Measurements from ENCODE around the gene VMP1.

DNA sequence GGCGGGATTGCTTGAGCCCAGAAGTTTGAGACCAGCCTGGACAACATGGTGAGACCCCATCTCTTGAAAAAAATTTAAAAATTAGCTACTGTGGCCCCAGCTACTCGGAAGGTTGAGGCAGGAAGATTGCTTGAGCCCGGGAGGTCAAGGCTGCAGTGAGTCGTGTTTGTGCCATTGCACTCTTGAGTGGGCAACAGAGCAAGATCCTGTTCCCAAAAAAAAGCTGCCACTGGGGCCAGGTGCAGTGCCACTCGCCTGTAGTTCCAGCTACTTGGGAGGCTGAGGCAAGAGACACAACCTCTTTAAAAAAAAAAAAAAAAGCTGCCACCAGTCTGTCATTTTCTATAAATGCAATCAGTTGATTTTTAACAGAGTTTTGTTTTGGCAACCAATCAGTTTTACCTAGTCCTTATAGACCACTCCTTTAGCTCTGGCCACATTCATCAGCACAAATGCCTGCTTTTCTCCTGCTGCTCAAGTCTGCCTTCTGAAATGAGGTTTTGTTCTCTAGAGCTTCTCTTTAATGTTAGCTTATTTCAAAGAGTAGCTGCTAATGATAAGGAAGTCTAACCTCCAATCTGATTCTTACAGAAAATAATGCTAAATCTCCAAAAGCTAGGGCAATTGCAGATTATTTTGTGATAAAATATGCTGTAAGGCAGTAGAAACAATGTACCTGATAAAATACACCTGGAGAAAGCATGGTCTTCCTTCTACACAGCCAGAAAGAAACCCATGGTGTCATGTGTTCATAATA lies 120.4 kb downstream of the VMP1 start:
- TF ChIP-seq, protein P1, sequence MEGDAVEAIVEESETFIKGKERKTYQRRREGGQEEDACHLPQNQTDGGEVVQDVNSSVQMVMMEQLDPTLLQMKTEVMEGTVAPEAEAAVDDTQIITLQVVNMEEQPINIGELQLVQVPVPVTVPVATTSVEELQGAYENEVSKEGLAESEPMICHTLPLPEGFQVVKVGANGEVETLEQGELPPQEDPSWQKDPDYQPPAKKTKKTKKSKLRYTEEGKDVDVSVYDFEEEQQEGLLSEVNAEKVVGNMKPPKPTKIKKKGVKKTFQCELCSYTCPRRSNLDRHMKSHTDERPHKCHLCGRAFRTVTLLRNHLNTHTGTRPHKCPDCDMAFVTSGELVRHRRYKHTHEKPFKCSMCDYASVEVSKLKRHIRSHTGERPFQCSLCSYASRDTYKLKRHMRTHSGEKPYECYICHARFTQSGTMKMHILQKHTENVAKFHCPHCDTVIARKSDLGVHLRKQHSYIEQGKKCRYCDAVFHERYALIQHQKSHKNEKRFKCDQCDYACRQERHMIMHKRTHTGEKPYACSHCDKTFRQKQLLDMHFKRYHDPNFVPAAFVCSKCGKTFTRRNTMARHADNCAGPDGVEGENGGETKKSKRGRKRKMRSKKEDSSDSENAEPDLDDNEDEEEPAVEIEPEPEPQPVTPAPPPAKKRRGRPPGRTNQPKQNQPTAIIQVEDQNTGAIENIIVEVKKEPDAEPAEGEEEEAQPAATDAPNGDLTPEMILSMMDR (IDR thresholded peaks at IDR 0.05) = no peak
- no peak for TF ChIP-seq POLR2A (IDR thresholded peaks at IDR 0.05)
